ENCODE measurements around the gene TNNT3.

The TNNT3 gene

DNA sequence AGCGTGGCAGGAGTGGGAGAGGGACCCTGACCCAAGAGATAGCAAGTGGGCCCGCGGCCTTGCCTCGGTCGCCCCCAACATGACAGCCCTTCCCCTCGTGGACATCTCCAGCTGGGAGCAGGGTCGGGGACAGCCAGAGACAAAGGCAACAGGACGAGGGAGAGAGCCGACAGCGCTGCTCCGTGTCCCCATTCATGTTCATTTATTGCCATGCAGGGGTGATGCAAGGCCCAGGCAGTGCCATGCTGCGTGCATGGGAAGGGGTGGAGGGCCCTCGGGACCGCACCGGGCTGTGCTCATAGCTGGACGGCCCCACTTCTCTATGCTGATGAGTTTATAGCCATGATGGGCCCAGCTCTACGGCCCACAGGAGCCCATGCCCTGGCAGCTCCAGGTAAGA, 40.3 kb downstream of the TNNT3 start:
- TF ChIP-seq YY1 (IDR thresholded peaks at IDR 0.05; ENCODE audit: low read depth) (no peak), CREB1 (IDR thresholded peaks at IDR 0.05; ENCODE audit: low read depth) (no peak), NFIC (IDR thresholded peaks at IDR 0.05) (no peak), ZBTB7A (IDR thresholded peaks at IDR 0.05; ENCODE audit: low read depth) (no peak)
- TF ChIP-seq, protein P1, sequence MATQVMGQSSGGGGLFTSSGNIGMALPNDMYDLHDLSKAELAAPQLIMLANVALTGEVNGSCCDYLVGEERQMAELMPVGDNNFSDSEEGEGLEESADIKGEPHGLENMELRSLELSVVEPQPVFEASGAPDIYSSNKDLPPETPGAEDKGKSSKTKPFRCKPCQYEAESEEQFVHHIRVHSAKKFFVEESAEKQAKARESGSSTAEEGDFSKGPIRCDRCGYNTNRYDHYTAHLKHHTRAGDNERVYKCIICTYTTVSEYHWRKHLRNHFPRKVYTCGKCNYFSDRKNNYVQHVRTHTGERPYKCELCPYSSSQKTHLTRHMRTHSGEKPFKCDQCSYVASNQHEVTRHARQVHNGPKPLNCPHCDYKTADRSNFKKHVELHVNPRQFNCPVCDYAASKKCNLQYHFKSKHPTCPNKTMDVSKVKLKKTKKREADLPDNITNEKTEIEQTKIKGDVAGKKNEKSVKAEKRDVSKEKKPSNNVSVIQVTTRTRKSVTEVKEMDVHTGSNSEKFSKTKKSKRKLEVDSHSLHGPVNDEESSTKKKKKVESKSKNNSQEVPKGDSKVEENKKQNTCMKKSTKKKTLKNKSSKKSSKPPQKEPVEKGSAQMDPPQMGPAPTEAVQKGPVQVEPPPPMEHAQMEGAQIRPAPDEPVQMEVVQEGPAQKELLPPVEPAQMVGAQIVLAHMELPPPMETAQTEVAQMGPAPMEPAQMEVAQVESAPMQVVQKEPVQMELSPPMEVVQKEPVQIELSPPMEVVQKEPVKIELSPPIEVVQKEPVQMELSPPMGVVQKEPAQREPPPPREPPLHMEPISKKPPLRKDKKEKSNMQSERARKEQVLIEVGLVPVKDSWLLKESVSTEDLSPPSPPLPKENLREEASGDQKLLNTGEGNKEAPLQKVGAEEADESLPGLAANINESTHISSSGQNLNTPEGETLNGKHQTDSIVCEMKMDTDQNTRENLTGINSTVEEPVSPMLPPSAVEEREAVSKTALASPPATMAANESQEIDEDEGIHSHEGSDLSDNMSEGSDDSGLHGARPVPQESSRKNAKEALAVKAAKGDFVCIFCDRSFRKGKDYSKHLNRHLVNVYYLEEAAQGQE (IDR thresholded peaks at IDR 0.05; ENCODE audit: low read depth): no peak
- TF ChIP-seq, protein P2, sequence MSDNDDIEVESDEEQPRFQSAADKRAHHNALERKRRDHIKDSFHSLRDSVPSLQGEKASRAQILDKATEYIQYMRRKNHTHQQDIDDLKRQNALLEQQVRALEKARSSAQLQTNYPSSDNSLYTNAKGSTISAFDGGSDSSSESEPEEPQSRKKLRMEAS (IDR thresholded peaks at IDR 0.05): no peak

DNA sequence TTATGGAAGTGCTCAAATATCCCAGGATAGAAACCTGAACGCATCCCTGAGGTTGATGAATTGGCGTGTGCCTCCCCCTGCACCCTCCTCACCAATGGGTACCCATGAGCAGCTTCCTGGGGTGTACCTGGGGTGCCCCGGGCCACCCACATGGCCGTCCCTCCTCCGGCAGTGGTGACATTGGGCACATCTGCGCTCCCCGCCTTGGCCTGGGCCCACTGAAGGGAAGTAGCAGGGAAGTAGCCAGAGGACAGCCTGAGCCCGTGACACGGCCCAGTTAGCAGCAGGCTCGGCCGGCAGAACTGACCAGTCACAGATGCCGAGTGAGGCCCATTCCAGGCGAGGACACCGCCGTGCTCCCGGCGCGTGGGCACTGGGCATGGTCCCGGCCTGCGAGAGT, 44.4 kb downstream of the TNNT3 start:
- TF ChIP-seq, protein P3, sequence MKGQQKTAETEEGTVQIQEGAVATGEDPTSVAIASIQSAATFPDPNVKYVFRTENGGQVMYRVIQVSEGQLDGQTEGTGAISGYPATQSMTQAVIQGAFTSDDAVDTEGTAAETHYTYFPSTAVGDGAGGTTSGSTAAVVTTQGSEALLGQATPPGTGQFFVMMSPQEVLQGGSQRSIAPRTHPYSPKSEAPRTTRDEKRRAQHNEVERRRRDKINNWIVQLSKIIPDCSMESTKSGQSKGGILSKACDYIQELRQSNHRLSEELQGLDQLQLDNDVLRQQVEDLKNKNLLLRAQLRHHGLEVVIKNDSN (IDR thresholded peaks at IDR 0.05): no peak
- TF ChIP-seq CREB1 (IDR thresholded peaks at IDR 0.05; ENCODE audit: low read depth): no peak
- TF ChIP-seq ZBTB7A (IDR thresholded peaks at IDR 0.05; ENCODE audit: low read depth): no peak
- TF ChIP-seq TCF12 (IDR thresholded peaks at IDR 0.05; ENCODE audit: low read depth): no peak
- TF ChIP-seq, protein P2 (IDR thresholded peaks at IDR 0.05): no peak
- no peak for TF ChIP-seq YY1 (IDR thresholded peaks at IDR 0.05; ENCODE audit: low read depth)
- TF ChIP-seq EGR1 (IDR thresholded peaks at IDR 0.05): no peak
- TF ChIP-seq CEBPB (IDR thresholded peaks at IDR 0.05): no peak
- no peak for TF ChIP-seq TEAD4 (IDR thresholded peaks at IDR 0.05)
- no peak for TF ChIP-seq RAD21 (IDR thresholded peaks at IDR 0.05; ENCODE audit: low read depth)
- no peak for TF ChIP-seq TAF1 (IDR thresholded peaks at IDR 0.05; ENCODE audit: low read depth)

DNA sequence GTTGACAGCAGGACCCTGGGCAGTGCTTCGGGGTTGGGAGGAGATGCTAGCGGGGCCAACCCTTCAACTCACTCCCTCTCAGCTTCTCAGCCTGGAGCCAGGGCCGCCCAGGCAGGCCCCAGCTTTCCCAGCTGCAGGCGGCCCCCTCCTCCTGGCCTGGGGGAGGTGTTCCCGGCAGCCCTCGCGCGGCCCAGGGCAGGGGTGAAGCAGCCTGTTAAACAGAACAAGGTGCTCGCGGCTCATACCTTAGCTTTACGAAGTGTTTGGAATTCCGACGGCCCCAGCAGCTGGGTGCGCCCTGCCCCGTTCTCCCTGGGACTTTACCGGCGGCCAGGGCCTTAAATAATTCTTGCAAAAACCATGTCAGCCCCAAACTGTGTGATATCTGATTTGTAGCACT, 44.8 kb downstream of the TNNT3 start:
- no peak for TF ChIP-seq TCF12 (IDR thresholded peaks at IDR 0.05; ENCODE audit: low read depth)
- no peak for TF ChIP-seq CREB1 (IDR thresholded peaks at IDR 0.05; ENCODE audit: low read depth)
- no peak for TF ChIP-seq EP300 (IDR thresholded peaks at IDR 0.05; ENCODE audit: borderline replicate concordance)
- TF ChIP-seq FOXM1 (IDR thresholded peaks at IDR 0.05; ENCODE audit: borderline replicate concordance, low read depth): no peak
- TF ChIP-seq CEBPB (IDR thresholded peaks at IDR 0.05): no peak

DNA sequence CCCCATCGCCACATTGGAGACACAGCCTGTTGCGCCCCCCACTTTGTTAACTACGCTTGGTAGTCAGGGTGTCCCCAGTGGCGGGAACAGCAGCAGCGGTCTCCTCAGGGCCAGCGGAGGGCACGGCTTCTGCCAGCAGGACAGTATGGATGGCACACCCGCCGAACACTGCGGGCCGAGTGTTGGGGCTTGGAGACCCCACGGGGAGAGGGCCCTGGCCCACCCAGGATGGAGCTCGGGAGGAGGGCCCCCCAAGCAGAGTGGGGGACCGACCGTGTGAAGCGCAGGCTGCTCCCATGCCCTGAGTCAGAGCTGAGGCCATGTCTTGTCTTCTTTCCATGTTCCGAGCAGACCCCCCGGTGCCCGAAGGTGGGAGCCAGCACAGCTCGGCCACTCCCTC, 45.5 kb downstream of the TNNT3 start:
- TF ChIP-seq, protein P3 (IDR thresholded peaks at IDR 0.05): no peak
- TF ChIP-seq, protein P2 (IDR thresholded peaks at IDR 0.05): no peak
- TF ChIP-seq YY1 (IDR thresholded peaks at IDR 0.05; ENCODE audit: low read depth): no peak
- TF ChIP-seq NFIC (IDR thresholded peaks at IDR 0.05): no peak
- no peak for TF ChIP-seq EP300 (IDR thresholded peaks at IDR 0.05; ENCODE audit: borderline replicate concordance)
- TF ChIP-seq TEAD4 (IDR thresholded peaks at IDR 0.05): no peak
- TF ChIP-seq EGR1 (IDR thresholded peaks at IDR 0.05): no peak
- TF ChIP-seq FOXM1 (IDR thresholded peaks at IDR 0.05; ENCODE audit: borderline replicate concordance, low read depth): no peak

DNA sequence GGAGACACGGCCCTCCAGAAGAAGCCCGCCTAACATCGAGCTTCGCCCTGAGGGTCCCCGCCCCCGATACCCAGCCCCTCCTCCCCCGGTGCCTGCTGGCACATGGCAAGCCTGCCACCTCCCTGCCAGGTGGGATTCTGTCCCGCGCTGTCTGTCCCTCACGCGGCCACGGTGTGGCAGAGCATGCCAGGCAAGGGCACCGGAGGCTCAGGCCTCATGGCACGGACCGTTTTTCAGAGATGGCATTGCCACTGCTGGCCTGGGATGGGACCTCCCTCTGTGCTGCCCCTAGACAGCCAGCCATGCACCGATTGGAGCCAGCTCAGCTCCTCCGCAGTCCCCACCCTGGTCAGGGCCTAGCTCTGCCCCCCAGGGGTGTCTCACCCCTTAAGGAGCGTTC, 47.0 kb downstream of the TNNT3 start:
- TF ChIP-seq TAF1 (IDR thresholded peaks at IDR 0.05; ENCODE audit: low read depth) (no peak), YY1 (IDR thresholded peaks at IDR 0.05; ENCODE audit: low read depth) (no peak), ZBTB7A (IDR thresholded peaks at IDR 0.05; ENCODE audit: low read depth) (no peak), EP300 (IDR thresholded peaks at IDR 0.05; ENCODE audit: borderline replicate concordance) (no peak), EGR1 (IDR thresholded peaks at IDR 0.05) (no peak), NFIC (IDR thresholded peaks at IDR 0.05) (no peak), CREB1 (IDR thresholded peaks at IDR 0.05; ENCODE audit: low read depth) (no peak), FOXM1 (IDR thresholded peaks at IDR 0.05; ENCODE audit: borderline replicate concordance, low read depth) (no peak), TEAD4 (IDR thresholded peaks at IDR 0.05) (no peak), CEBPB (IDR thresholded peaks at IDR 0.05) (no peak)
- TF ChIP-seq, protein P2 (IDR thresholded peaks at IDR 0.05): no peak
- TF ChIP-seq, protein P3 (IDR thresholded peaks at IDR 0.05): no peak
- TF ChIP-seq, protein P1 (IDR thresholded peaks at IDR 0.05; ENCODE audit: low read depth): no peak
